Neutrophil (primary cell): Measurements from ENCODE around the gene NRG4.

ENCODE experiments used
- H3K27ac ChIP-seq: fragments of 200-600 bp; sonication (generic); 2 replicates; pipeline ENCODE4 v1.5.1; 2016; ENCODE audit warnings: mild to moderate bottlenecking, moderate library complexity
- H3K27me3 ChIP-seq: fragments of 200-600 bp; sonication (generic); 2 replicates; pipeline ENCODE4 v1.6.0; 2016; ENCODE audit warnings: mild to moderate bottlenecking
- H3K36me3 ChIP-seq: fragments of 200-600 bp; sonication (generic); 2 replicates; pipeline ENCODE4 v1.5.1; 2017
- H3K4me1 ChIP-seq, 2 experiments: fragments of 200-600 bp in 1 of 2; sonication (generic) in 1 of 2; 1 replicate in 1 of 2; 2 replicates in 1 of 2; pipeline versions ENCODE4 v1.5.1 to v1.6.1; 2013 to 2016; ENCODE audit warnings: low read depth in 1 of 2, low read length in 1 of 2, mild to moderate bottlenecking in 1 of 2, moderate library complexity in 1 of 2; ENCODE audit not compliant: control insufficient read depth in 1 of 2, insufficient read depth in 1 of 2
- H3K4me3 ChIP-seq, 2 experiments: fragments of 200-600 bp in 1 of 2; sonication (generic) in 1 of 2; 1 replicate in 1 of 2; 2 replicates in 1 of 2; pipeline ENCODE4 v1.5.1; 2013 to 2016; ENCODE audit warnings: low read depth in 1 of 2, low read length in 1 of 2, mild to moderate bottlenecking in 1 of 2, moderate library complexity in 1 of 2
- H3K9me3 ChIP-seq: fragments of 200-600 bp; sonication (generic); 2 replicates; pipeline ENCODE4 v1.5.1; 2016
- CTCF ChIP-seq: fragments of 200-600 bp; sonication (generic); IDR thresholded peaks from 2 replicates; pipeline ENCODE4 v1.5.1; 2016; ENCODE audit warnings: antibody characterized with exemption

Gene NRG4

GRCh38 chr15:75895731-75896130 is 116.5 kb downstream of the NRG4 start:
- Histone ChIP-seq H3K9me3 (no peaks in the 10 kb centered on the region), H3K27me3 (no peaks in the 10 kb centered on the region), H3K4me1 (no peaks in the 10 kb centered on the region), H3K27ac (no peak overlapping the region), H3K4me3 (no peak overlapping the region), H3K36me3 (no peaks in the 10 kb centered on the region)
- no peak for TF ChIP-seq CTCF

- TF ChIP-seq CTCF: no peak
- Histone ChIP-seq H3K9me3 (no peaks in the 10 kb centered on the region), H3K27ac (no peak overlapping the region)
Observed at GRCh38 chr15:75891895-75892294, 120.3 kb downstream of the NRG4 start.

More at GRCh38 chr15:75891895-75892294, 120.3 kb downstream of the NRG4 start:
- H3K4me3 ChIP-seq: no peak overlapping the region
- H3K27me3 ChIP-seq: no peaks in the 10 kb centered on the region
- H3K36me3 ChIP-seq: no peaks in the 10 kb centered on the region
- no peaks in the 10 kb centered on the region for H3K4me1 ChIP-seq
